NCI-H1436 (cell line): ENCODE measurements around the gene TMEM245.
"Not testable (repeated sequence)": the region's sequence is repeated elsewhere in the genome, so short reads cannot be mapped to it uniquely, and the experiment has no call there.

Experiments
- DNase-seq: peaks from one replicate; lab custom pipeline; 2025; lab: John Stamatoyannopoulos, UW

TMEM245 gene

DNA sequence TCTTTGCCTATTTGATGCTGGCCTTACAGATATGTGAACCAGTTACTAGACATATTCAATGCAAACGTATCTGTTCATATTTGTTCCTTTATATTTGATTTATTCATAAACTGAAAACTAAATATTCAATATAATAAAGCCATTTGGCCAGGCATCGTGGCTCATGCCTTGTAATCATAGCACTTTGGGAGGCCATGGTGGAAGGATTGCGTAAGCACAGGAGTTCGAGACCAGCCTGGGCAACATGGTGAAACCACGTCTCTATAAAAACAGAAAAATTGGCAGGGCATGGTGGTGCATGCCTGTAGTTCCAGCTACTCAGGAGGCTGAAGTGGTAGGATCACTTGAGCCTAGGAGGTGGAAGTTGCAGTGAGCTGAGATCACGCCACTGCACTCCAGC is 57.2 kb downstream of the TMEM245 start:
- no peak for DNase-seq

- no peak for DNase-seq
Measured at GRCh38 chr9:109060191-109060590, 59.6 kb downstream of the TMEM245 start.

DNA sequence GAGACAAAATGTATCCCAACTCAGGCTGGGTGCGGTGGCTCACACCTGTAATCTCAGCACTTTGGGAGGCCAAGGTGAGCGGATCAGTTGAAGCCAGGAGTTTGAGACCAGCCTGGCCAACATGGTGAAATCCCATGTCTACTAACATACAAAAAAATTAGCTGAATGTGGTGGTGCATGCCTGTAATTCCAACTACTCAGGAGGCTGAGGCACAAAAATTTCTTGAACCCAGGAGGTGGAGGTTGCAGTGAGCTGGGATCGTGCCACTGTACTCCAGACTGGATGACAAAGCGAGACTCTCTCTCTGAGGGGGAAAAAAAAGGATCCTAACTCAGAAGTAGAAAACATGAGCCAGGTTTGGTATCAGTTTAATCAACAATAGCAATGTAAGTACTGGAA is 66.6 kb downstream of the TMEM245 start:
- not testable (repeated sequence) for DNase-seq

DNA sequence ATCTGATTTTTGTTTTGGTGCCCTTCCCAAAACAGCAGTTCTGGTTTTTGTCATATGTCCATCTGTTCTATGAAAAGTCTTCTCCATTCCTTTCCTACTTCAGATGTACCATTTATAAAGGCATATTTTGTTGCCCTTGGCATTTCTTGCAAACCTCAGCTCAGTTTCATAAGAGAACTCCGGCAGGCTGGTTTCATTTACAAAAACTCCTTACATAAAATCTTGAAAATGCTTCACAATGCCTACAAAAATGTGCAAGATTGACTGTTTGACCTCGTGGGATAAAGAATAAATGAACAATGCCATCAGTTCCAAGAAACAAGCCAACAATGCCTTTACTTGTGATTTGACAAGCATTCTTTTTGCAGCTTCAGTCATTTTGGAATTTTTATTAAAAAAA is 67.3 kb downstream of the TMEM245 start:
- DNase-seq = no peak

DNA sequence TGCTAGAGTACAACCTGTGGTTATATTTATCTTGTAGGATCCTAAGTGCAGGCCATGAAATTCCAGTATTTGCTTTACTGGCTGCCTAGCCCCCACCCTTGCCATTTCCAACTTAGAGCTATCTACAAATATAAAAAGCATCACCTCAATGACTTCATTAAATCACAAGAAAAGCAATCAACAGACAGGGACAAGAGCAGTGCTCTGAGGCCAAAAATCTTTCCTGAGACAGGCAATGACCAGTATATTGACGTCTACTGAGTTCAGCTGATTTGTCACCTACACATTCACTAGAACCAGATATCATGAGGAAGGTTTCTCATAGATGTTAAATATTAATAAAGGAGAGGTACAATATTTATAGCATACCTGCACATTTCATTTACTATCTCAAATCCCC is 68.0 kb downstream of the TMEM245 start:
- no peak for DNase-seq

DNA sequence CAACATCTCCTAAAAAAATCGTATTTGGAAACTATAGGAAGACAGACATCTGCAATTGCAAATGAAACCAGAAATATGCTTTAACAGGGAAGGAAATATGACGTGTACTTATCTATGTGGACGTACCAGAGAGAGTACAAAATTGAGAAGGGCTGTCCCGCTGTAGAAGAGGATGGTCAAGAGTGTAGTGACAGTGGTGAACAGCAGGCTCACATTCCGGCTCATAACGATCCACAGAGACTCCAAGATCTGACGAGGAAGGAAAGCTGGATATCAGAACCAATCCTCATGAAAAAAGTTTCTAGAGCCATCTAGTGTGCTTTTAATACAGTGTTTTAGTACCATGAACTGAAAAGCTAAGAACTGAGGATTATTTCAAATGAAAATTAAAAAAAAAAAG is 69.3 kb downstream of the TMEM245 start:
- DNase-seq = no peak

DNA sequence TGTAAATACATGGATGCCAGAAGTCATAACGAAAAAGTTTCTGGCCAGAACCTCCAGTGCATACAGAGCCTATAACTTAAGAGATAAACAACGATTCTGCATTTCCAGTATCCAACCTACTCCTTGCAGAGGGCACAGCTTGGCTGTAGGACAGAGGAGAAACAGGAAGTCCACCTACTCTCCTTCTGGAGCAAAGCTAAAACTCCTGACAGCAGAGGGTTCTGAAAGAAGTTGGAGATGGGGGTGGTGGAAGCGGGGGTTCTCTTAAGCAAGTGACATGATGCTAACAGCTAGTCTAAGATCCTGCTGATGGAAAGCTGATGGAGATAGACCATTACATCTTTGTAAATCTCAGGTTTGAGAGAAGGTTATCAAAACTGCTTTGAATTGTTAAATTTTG is 70.9 kb downstream of the TMEM245 start:
- DNase-seq = no peak

- DNase-seq = no peak
Measured at GRCh38 chr9:109047259-109047658, 72.5 kb downstream of the TMEM245 start.

GRCh38 chr9:109046346-109046745 is 73.4 kb downstream of the TMEM245 start:
- DNase-seq = no peak

DNA sequence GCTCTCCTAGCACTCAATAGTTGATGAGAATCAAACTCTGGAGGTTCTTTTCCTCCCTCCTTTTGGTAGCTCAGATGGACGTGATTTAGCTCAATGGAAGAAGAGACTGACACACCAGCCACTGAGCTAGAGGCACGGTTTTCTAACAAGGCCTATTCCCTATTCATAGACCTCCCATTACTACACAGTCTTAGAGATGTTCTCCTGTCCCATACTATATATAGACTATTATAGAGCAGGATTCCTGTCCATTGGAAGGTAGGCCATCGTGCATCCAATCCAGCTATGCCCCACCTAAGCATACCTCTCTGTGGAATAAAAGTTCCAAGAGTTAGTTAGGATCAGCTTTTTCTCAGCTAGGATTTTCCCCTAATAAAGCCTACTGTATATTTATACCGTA is 76.2 kb downstream of the TMEM245 start:
- DNase-seq = no peak

DNA sequence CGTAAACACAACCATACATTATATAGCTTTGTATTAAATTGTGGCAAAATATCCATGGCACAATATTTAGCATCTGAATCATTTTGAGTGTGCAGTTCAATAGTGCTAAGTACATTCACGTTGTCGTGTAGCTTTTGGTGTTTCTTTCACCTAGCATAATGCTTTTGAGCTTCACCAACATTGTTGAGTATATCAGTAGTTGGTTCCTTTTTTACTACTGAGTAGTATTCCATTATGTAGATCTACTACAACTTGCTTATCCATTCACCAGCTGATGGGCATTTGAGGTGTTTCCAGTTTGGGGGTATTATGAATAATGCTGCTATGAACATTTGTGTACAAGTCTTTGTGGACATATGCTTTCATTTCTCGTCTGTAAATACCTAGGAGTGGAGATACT is 79.2 kb downstream of the TMEM245 start:
- DNase-seq = no peak

GRCh38 chr9:109039539-109039938 is 80.2 kb downstream of the TMEM245 start:
- no peak for DNase-seq

- DNase-seq = no peak
Measured at GRCh38 chr9:109037946-109038715, 81.6 kb downstream of the TMEM245 start.

DNA sequence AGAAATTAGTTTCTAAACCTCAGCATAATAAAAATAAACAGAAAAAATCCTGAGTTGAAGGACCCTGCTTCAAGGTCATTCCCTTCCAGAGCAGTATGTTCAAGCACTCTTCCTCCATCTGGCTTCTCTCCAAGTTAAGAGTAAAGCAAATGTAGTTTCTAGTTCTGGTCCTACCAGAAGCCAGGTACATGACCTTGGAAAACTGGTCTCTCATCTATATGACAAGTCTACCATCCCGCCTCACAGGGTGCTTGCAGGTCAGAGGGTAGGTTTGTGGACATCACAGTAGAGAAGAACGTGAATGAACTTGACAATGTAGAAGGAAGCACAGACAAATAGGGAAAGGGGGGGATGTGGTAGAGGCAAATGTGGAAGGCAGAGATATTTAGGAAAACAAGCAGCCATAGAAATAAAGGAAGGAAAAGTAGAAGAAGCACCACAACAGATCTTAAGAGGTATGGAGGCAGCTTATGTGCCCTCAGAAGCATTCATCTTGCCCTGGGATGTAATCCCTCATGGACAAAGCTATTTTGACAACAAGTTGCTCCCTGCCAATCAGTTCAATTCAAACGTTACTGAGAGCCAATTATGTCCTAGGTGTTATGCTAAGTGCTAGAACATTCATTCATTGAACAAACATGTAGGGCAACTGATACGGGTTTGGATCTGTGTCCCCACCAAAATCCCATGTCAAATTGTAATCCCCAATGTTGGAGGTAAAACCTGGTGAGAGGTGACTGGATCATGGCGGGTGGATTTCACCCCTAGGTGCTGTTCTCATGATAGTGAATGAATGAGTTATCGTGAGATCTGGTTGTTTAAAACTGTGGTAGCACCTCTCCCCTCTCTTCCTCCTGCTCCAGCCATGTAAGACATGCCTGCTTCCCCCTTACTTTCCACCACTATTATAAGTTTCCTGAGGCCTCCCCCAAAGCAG is 82.7 kb downstream of the TMEM245 start:
- no peak for DNase-seq

GRCh38 chr9:109035684-109036423 is 83.9 kb downstream of the TMEM245 start:
- no peak for DNase-seq

GRCh38 chr9:109033941-109034700 is 85.6 kb downstream of the TMEM245 start:
- no peak for DNase-seq

GRCh38 chr9:109031241-109031640 is 88.5 kb downstream of the TMEM245 start:
- DNase-seq = no peak

DNA sequence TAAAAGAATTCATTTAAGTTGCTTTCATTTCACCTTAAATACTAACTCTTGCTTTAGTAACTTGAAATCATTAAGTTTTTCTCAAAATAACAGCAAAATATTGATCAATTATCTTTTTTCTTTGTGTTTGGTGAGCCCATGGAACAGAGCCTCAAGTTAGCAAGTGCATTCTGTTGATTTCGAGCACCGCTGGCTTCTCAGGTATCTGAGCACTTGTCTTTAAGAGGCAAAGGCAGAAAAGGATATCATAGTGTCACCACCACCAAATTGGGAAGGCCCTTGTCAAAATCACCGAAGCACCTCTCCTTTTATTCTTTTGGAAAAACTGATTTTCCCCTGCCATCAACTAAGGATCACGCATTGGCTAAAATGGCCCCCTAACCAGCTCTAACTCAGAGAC is 89.3 kb downstream of the TMEM245 start:
- no peak for DNase-seq

DNA sequence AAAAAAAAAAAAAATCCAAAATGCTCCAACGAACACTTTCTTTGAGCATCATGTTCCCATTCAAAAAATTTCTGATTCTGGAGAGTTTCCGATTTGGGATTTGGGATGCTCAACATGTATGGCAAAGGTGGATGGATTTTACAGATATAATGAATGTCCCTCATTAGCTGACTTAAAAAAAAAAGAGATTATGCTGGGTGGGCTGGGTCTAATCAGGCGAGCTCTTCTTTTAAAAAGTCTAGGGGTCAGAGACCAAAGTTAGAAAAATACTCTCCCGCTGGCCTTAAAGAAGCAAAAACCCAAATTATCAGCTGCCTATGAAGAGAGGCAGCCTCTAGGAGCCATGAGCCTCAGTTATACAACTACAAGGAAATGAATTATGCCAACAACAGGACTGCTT is 91.3 kb downstream of the TMEM245 start:
- DNase-seq = no peak

DNA sequence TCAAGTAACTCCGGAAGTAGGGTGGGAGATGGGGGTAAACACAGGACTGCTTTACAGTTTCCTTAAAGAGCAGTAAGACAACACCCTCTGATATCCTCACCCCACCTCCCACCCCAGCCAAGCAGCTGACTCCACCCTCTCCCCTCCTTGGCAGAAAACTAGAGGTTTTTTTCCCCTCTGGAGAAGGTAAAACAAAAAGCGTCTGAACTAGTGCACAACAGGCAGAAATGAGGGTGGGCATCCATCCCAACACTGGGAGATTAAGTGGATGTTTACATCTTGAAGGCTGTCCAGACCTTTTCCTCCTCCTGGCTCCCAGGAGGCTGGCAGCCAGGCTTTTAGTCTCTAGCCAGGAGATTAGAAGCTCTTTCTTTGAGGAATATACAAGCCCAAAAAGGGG is 92.6 kb downstream of the TMEM245 start:
- no peak for DNase-seq

GRCh38 chr9:109026306-109026705 is 93.4 kb downstream of the TMEM245 start:
- DNase-seq = no peak

GRCh38 chr9:109022873-109023272 is 96.9 kb downstream of the TMEM245 start:
- no peak for DNase-seq
